UCSD-AML1 (cell line): ENCODE results near the gene MARK4.
"Not testable (repeated sequence)": the region's sequence is repeated elsewhere in the genome, so short reads cannot be mapped to it uniquely, and the experiment has no call there.

Experiments used
- DNase-seq: peaks from one replicate; lab custom pipeline; 2025; ENCODE audit not compliant: unreplicated experiment; lab: John Stamatoyannopoulos, UW

MARK4 gene

GRCh38 chr19:45243144-45243732 lies 7.8 kb upstream of the MARK4 start:
- DNase-seq = no peak

GRCh38 chr19:45244133-45244794 lies 6.8 kb upstream of the MARK4 start:
- DNase-seq = peak; percentile 79

GRCh38 chr19:45245334-45245787 lies 5.7 kb upstream of the MARK4 start, which contains the start of gene EXOC3L2:
TSS of gene EXOC3L2 (minus strand) at chr19:45245407. CDS start at chr19:45239045, 6,362 bp downstream.
- peak; percentile 77 for DNase-seq

GRCh38 chr19:45245826-45246225 lies 5.2 kb upstream of the MARK4 start:
- peak; percentile 35 for DNase-seq

GRCh38 chr19:45247136-45247535 lies 3.9 kb upstream of the MARK4 start:
- DNase-seq = no peak

GRCh38 chr19:45249261-45250033 lies 1.6 kb upstream of the MARK4 start:
- no peak for DNase-seq

- no peak for DNase-seq
Observed at GRCh38 chr19:45250216-45250831, 747 bp upstream of the MARK4 start.

- DNase-seq = peak; percentile 41
Observed at GRCh38 chr19:45251452-45252354, 632 bp downstream of the MARK4 start.

- DNase-seq = no peak
Observed at GRCh38 chr19:45253396-45254027, 2.4 kb downstream of the MARK4 start.

- DNase-seq = no peak
Observed at GRCh38 chr19:45254044-45254531, 3.0 kb downstream of the MARK4 start.

- no peak for DNase-seq
Observed at GRCh38 chr19:45255611-45256157, 4.6 kb downstream of the MARK4 start.

- DNase-seq = no peak
Observed at GRCh38 chr19:45256836-45257235, 5.8 kb downstream of the MARK4 start.

GRCh38 chr19:45258862-45259261 lies 7.8 kb downstream of the MARK4 start:
- no peak for DNase-seq

GRCh38 chr19:45262570-45262969 lies 11.5 kb downstream of the MARK4 start:
- DNase-seq = no peak

GRCh38 chr19:45263013-45263412 lies 11.9 kb downstream of the MARK4 start:
- no peak for DNase-seq

GRCh38 chr19:45264781-45265317 lies 13.8 kb downstream of the MARK4 start:
- DNase-seq = no peak

- DNase-seq = no peak
Observed at GRCh38 chr19:45265375-45265774, 14.3 kb downstream of the MARK4 start.

GRCh38 chr19:45267296-45267695 lies 16.2 kb downstream of the MARK4 start:
- no peak for DNase-seq

- not testable (repeated sequence) for DNase-seq
Observed at GRCh38 chr19:45269939-45270338, 18.9 kb downstream of the MARK4 start.
